ENCODE data around the gene EIF4G3. TPM values are rescaled to one million over a fixed set of nuclear protein-coding genes. Genes with fewer than 3 reads are reported as not detected.
A peak's percentile ranks its signal among the peaks of the same experiment; 100 is the strongest.

Gene EIF4G3
- total RNA-seq, 1 experiment from 2014 or later = 87.6 TPM

- Mint-ChIP-seq H3K27me3 (ENCODE audit: insufficient read depth, unreplicated experiment) (no peaks in the 10 kb centered on the region), H3K36me3 (ENCODE audit: insufficient read depth, unreplicated experiment) (peaks cover 27% of the 10 kb centered on the region), H3K4me1 (ENCODE audit: insufficient read depth, unreplicated experiment) (peaks cover 11% of the 10 kb centered on the region), H3K9me3 (ENCODE audit: unreplicated experiment) (no peaks in the 10 kb centered on the region), H3K4me3 (ENCODE audit: unreplicated experiment) (peak overlapping the region; percentile 56), H3K27ac (ENCODE audit: low read depth, unreplicated experiment) (peak overlapping the region; percentile 80)
- POLR2A ChIA-PET = interaction anchor here (0.5 to 2.4 kb wide), 12 partner anchors 11 to 105 kb away, joined by 3 to 23 read pairs (median 4); no protein-coding TSS in a partner anchor
- no TSS peak for BruUV-seq (replicated peaks)
- intact Hi-C loops (cut with micrococcal nuclease) = no loop called here
- no peak for TF ChIP-seq CTCF (IDR thresholded peaks at IDR 0.05; ENCODE audit: unreplicated experiment)
- DNase-seq (ENCODE audit: unreplicated experiment) = peak; percentile 55
- CTCF ChIA-PET = no interaction called here
Observed at GRCh38 chr1:21149855-21150432, 26.8 kb downstream of the EIF4G3 start.

- H3K27me3 Mint-ChIP-seq (ENCODE audit: insufficient read depth, unreplicated experiment) = no peaks in the 10 kb centered on the region
- no TSS peak for BruUV-seq (replicated peaks)
- H3K27ac Mint-ChIP-seq (ENCODE audit: low read depth, unreplicated experiment) = peak overlapping the region; percentile 80
Observed at GRCh38 chr1:21149430-21149854, 27.3 kb downstream of the EIF4G3 start.

GRCh38 chr1:21143752-21144151, 32.9 kb downstream of the EIF4G3 start:
- ChIA-PET POLR2A (interaction anchor here (2.2 kb wide), 1 partner anchor 31 kb away, joined by 7 read pairs; no protein-coding TSS in a partner anchor), CTCF (interaction anchor here (0.7 kb wide), 1 partner anchor 302 kb away, joined by 3 read pairs; no protein-coding TSS in a partner anchor)
- Mint-ChIP-seq H3K27me3 (ENCODE audit: insufficient read depth, unreplicated experiment) (no peaks in the 10 kb centered on the region), H3K36me3 (ENCODE audit: insufficient read depth, unreplicated experiment) (peaks cover 15% of the 10 kb centered on the region), H3K4me1 (ENCODE audit: insufficient read depth, unreplicated experiment) (peaks cover 4% of the 10 kb centered on the region), H3K27ac (ENCODE audit: low read depth, unreplicated experiment) (no peak overlapping the region), H3K4me3 (ENCODE audit: unreplicated experiment) (no peak overlapping the region), H3K9me3 (ENCODE audit: unreplicated experiment) (no peaks in the 10 kb centered on the region)
- no peak for TF ChIP-seq CTCF (IDR thresholded peaks at IDR 0.05; ENCODE audit: unreplicated experiment)
- BruUV-seq (replicated peaks) = no TSS peak
- intact Hi-C loops (cut with micrococcal nuclease) = no loop called here
- DNase-seq (ENCODE audit: unreplicated experiment) = no peak

More at GRCh38 chr1:21149430-21149854, 27.3 kb downstream of the EIF4G3 start:
- H3K4me3 Mint-ChIP-seq (ENCODE audit: unreplicated experiment) = peak overlapping the region; percentile 56
- H3K9me3 Mint-ChIP-seq (ENCODE audit: unreplicated experiment) = no peaks in the 10 kb centered on the region
- ChIA-PET POLR2A (interaction anchor here (0.8 to 2.4 kb wide), 9 partner anchors 12 to 59 kb away, joined by 3 to 23 read pairs (median 5); no protein-coding TSS in a partner anchor), CTCF (interaction anchor here (0.7 kb wide), 1 partner anchor 158 kb away, joined by 4 read pairs; no protein-coding TSS in a partner anchor)
- H3K4me1 Mint-ChIP-seq (ENCODE audit: insufficient read depth, unreplicated experiment) = peaks cover 11% of the 10 kb centered on the region
- peaks cover 29% of the 10 kb centered on the region for H3K36me3 Mint-ChIP-seq (ENCODE audit: insufficient read depth, unreplicated experiment)
- intact Hi-C loops (cut with micrococcal nuclease) = no loop called here
- TF ChIP-seq CTCF (IDR thresholded peaks at IDR 0.05; ENCODE audit: unreplicated experiment) = no peak
- DNase-seq (ENCODE audit: unreplicated experiment) = no peak

- Mint-ChIP-seq H3K4me3 (ENCODE audit: unreplicated experiment) (no peak overlapping the region), H3K36me3 (ENCODE audit: insufficient read depth, unreplicated experiment) (peaks cover 9% of the 10 kb centered on the region), H3K4me1 (ENCODE audit: insufficient read depth, unreplicated experiment) (peaks cover 4% of the 10 kb centered on the region), H3K27ac (ENCODE audit: low read depth, unreplicated experiment) (peak overlapping the region; percentile 42), H3K27me3 (ENCODE audit: insufficient read depth, unreplicated experiment) (no peaks in the 10 kb centered on the region), H3K9me3 (ENCODE audit: unreplicated experiment) (no peaks in the 10 kb centered on the region)
- CTCF ChIA-PET = no interaction called here
- intact Hi-C loops (cut with micrococcal nuclease) = no loop called here
- no TSS peak for BruUV-seq (replicated peaks)
- no peak for DNase-seq (ENCODE audit: unreplicated experiment)
- POLR2A ChIA-PET = interaction anchor here (2.2 kb wide), 1 partner anchor 31 kb away, joined by 7 read pairs; no protein-coding TSS in a partner anchor
- TF ChIP-seq CTCF (IDR thresholded peaks at IDR 0.05; ENCODE audit: unreplicated experiment) = no peak
Observed at GRCh38 chr1:21143138-21143537, 33.6 kb downstream of the EIF4G3 start.

Data from MCF 10A (cell line).